Hepatocyte (in vitro differentiated cells): ENCODE data around the gene EDN1. TPM values are rescaled to one million over a fixed set of nuclear protein-coding genes. Genes with fewer than 3 reads are reported as not detected.

Source experiments
- DNase-seq: peaks from one replicate; pipeline ENCODE4 v3.0.0-alpha.2; 2016; ENCODE audit warnings: low spot score
- H2AFZ ChIP-seq: fragments of 200-600 bp; sonication (generic); 2 replicates; pipeline ENCODE4 v1.6.0; 2016; ENCODE audit warnings: antibody characterized with exemption, mild to moderate bottlenecking
- H3K27ac ChIP-seq: fragments of 200-600 bp; sonication (generic); 2 replicates; pipeline ENCODE4 v1.5.1; 2016; ENCODE audit warnings: mild to moderate bottlenecking
- H3K27me3 ChIP-seq: fragments of 200-600 bp; sonication (generic); 2 replicates; pipeline ENCODE4 v1.6.1; 2016
- H3K36me3 ChIP-seq: fragments of 200-600 bp; sonication (generic); replicated peaks from 2 replicates; pipeline ENCODE4 v1.5.1; 2016; ENCODE audit warnings: low read depth; ENCODE audit not compliant: insufficient read depth
- H3K4me1 ChIP-seq: fragments of 200-600 bp; sonication (generic); 2 replicates; pipeline ENCODE4 v1.5.1; 2016; ENCODE audit warnings: mild to moderate bottlenecking, moderate library complexity; ENCODE audit not compliant: insufficient read depth
- H3K4me2 ChIP-seq: fragments of 200-600 bp; sonication (generic); 2 replicates; pipeline ENCODE4 v1.6.0; 2016
- H3K4me3 ChIP-seq: fragments of 200-600 bp; sonication (generic); 2 replicates; pipeline ENCODE4 v1.5.1; 2016; ENCODE audit warnings: mild to moderate bottlenecking
- H3K79me2 ChIP-seq: fragments of 200-600 bp; sonication (generic); 2 replicates; pipeline ENCODE4 v1.6.0; 2017; ENCODE audit warnings: mild to moderate bottlenecking
- H3K9me2 ChIP-seq: fragments of 200-600 bp; sonication (generic); replicated peaks from 2 replicates; pipeline ENCODE4 v1.6.0; 2017; ENCODE audit warnings: mild to moderate bottlenecking; ENCODE audit not compliant: insufficient read depth
- H3K9me3 ChIP-seq: fragments of 200-600 bp; sonication (generic); 2 replicates; pipeline ENCODE4 v1.5.1; 2016; ENCODE audit warnings: low read depth, mild to moderate bottlenecking
- H4K20me1 ChIP-seq: fragments of 200-600 bp; sonication (generic); 2 replicates; pipeline ENCODE4 v1.6.0; 2016; ENCODE audit warnings: mild to moderate bottlenecking; ENCODE audit not compliant: insufficient read depth, poor library complexity, severe bottlenecking
- EZH2 ChIP-seq: fragments of 200-600 bp; sonication (generic); IDR thresholded peaks from 2 replicates; pipeline ENCODE4 v1.6.1; 2016; ENCODE audit warnings: antibody characterized with exemption, mild to moderate bottlenecking, borderline replicate concordance
- EZH2phosphoT487 ChIP-seq: fragments of 200-600 bp; sonication (generic); IDR thresholded peaks from one replicate; pipeline ENCODE4 v1.6.1; 2018; ENCODE audit warnings: antibody characterized with exemption, mild to moderate bottlenecking, low read depth, moderate library complexity; ENCODE audit not compliant: unreplicated experiment, severe bottlenecking
- WGBS: methylation state at CpG from one replicate; pipeline ENCODE4 v1.1.6; 2016; ENCODE audit warnings: low lambda C conversion rate; ENCODE audit errors: missing lambda C conversion rate; 5-methylcytosine and 5-hydroxymethylcytosine counted together
- polyA plus RNA-seq: library from polyadenylated mRNA; unstranded; fragments of >200 nt; fragmentation: Nextera tagmentation; extraction: Ambion mirVana; gene quantifications from 2 replicates; pipeline ENCODE4 v1.2.1, GENCODE V29; 2016
- total RNA-seq: library from RNA; depleted of rRNA; stranded (reverse); fragments of >200 nt; gene quantifications from 2 replicates; pipeline ENCODE4 v1.2.3, GENCODE V29; 2014
- TF ChIP-seq, protein P1 (sequence below): fragments of 200-600 bp; sonication (generic); IDR thresholded peaks from 2 replicates; pipeline ENCODE4 v1.5.1; 2016; ENCODE audit warnings: antibody characterized with exemption, mild to moderate bottlenecking; ENCODE audit not compliant: poor library complexity

Gene EDN1
- total and polyA plus RNA-seq, 2 experiments from 2014 or later, result 25.0 to 41.8 TPM

DNA sequence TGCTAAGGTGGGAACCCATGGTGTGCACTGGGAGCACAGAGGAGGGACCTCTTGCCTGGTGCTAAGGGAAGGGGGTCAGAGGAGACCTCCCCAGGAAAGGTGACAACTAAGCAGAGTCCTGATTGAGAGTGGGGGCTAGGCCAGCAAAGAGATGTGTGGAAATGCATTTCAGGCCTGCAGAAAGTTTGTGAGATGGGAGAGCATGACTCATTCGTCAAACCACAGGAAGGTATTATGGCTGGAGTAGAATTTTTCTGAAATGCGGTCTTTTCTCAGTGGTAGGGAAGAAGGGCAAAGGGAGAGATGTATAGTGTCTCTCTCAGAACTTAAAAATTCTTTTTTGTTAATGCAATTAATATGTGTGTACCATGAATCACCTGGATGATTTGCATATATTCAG, 23.6 kb upstream of the EDN1 start:
- TF ChIP-seq, protein P1, sequence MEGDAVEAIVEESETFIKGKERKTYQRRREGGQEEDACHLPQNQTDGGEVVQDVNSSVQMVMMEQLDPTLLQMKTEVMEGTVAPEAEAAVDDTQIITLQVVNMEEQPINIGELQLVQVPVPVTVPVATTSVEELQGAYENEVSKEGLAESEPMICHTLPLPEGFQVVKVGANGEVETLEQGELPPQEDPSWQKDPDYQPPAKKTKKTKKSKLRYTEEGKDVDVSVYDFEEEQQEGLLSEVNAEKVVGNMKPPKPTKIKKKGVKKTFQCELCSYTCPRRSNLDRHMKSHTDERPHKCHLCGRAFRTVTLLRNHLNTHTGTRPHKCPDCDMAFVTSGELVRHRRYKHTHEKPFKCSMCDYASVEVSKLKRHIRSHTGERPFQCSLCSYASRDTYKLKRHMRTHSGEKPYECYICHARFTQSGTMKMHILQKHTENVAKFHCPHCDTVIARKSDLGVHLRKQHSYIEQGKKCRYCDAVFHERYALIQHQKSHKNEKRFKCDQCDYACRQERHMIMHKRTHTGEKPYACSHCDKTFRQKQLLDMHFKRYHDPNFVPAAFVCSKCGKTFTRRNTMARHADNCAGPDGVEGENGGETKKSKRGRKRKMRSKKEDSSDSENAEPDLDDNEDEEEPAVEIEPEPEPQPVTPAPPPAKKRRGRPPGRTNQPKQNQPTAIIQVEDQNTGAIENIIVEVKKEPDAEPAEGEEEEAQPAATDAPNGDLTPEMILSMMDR, result no peak
- TF ChIP-seq EZH2phosphoT487 (no peak), EZH2 (no peak)
- peaks cover 5% of the 10 kb centered on the region for H3K9me3 ChIP-seq
- H3K27me3 ChIP-seq, result no peaks in the 10 kb centered on the region
- no peak overlapping the region for H3K4me2 ChIP-seq
- no peak overlapping the region for H2AFZ ChIP-seq
- no peaks in the 10 kb centered on the region for H3K79me2 ChIP-seq
- no peak overlapping the region for H3K4me3 ChIP-seq
- no peak for DNase-seq
- no peaks in the 10 kb centered on the region for H4K20me1 ChIP-seq
- H3K4me1 ChIP-seq, result peaks cover 6% of the 10 kb centered on the region
- no peaks in the 10 kb centered on the region for H3K9me2 ChIP-seq
- WGBS, result 77% methylated on average over 2 of the region's 2 CpGs
- H3K27ac ChIP-seq, result no peak overlapping the region
- H3K36me3 ChIP-seq, result no peaks in the 10 kb centered on the region

DNA sequence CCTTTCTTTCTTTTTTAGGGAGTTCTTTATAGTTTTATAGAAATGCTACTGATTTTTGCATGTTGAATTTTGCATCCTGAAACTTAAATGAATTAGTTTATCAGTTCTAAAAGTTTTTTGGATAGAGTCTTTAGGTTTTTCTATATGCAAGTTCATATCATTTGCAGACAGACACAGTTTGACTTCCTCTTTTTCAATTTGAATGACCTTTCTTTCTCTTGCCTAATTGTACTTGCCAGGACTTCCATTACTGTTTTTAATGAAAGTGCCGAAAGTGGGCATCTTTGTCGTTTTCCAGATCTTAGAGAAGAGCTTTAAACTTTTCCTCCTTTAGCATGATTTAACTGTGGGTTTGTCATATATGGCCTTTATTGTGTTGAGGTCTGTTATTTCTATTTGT, 21.1 kb upstream of the EDN1 start:
- no peaks in the 10 kb centered on the region for H3K79me2 ChIP-seq
- H3K4me2 ChIP-seq, result no peak overlapping the region
- no peak overlapping the region for H2AFZ ChIP-seq
- TF ChIP-seq EZH2phosphoT487, result no peak
- no peak for TF ChIP-seq EZH2
- TF ChIP-seq, protein P1, result no peak
- no peak overlapping the region for H3K4me3 ChIP-seq
- H3K9me2 ChIP-seq, result no peaks in the 10 kb centered on the region
- H3K27ac ChIP-seq, result no peak overlapping the region
- H3K36me3 ChIP-seq, result no peaks in the 10 kb centered on the region
- no peak for DNase-seq
- WGBS, result 83% methylated on average over 2 of the region's 2 CpGs
- H4K20me1 ChIP-seq, result no peaks in the 10 kb centered on the region
- H3K4me1 ChIP-seq, result no peaks in the 10 kb centered on the region
- no peaks in the 10 kb centered on the region for H3K27me3 ChIP-seq
- H3K9me3 ChIP-seq, result peaks cover 5% of the 10 kb centered on the region

DNA sequence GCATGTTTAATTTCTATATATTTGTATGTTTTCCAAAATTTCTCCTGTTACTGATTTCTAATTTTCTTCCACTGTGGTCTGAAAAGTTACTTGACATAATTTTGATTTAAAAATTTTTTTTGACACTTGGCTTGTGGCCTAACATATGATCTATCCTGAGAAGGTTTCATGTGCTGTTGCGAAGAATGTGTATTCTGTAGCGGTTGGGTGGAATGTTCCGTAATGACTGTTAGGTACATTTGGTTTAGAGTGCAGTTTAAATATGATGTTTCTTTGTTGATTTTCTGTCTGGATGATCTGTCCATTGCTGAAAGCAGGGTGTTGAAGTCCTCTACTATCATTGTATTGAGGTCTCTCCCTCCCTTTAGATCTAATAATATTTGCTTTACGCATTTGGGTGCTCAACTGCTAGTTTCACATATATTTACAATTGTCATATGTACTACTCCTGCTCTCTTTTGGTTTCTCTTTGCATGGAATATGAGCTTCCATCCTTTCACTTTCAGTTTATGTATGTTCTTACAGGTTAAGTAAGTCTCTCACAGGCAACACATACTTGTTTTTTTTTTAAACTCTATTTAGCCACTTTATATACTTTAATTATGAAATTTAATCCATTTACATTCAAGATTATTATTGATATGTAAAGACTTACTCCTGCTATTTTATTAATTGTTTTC, 19.5 kb upstream of the EDN1 start:
- Histone ChIP-seq H3K79me2 (no peaks in the 10 kb centered on the region), H4K20me1 (no peaks in the 10 kb centered on the region), H3K4me2 (no peak overlapping the region), H2AFZ (no peak overlapping the region), H3K4me1 (no peaks in the 10 kb centered on the region), H3K27ac (no peak overlapping the region), H3K9me2 (no peaks in the 10 kb centered on the region), H3K9me3 (peaks cover 5% of the 10 kb centered on the region), H3K36me3 (no peaks in the 10 kb centered on the region), H3K4me3 (no peak overlapping the region), H3K27me3 (no peaks in the 10 kb centered on the region)
- WGBS, result 93% methylated on average over 4 of the region's 4 CpGs
- DNase-seq, result no peak
- TF ChIP-seq EZH2phosphoT487, result no peak
- TF ChIP-seq, protein P1, result no peak
- no peak for TF ChIP-seq EZH2

DNA sequence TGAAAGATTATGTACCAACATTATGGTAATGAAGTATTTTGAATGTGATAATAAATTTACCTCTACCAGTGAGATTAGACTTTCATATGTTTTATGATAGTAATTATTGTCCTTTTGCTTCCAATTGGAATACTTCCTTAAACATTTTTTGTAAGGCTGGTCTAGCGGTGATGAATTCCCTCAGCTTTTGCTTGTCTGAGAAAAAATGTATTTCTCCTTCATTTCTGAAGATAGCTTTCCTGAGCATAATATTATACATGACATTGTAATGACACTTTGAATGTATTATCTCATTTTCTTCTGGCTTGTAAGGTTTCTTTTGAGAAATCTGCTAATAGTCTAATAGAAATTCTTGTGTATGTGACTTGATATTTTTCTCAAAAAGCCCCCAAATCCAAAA, 18.6 kb upstream of the EDN1 start:
- no peak overlapping the region for H3K4me3 ChIP-seq
- H4K20me1 ChIP-seq, result no peaks in the 10 kb centered on the region
- no peaks in the 10 kb centered on the region for H3K79me2 ChIP-seq
- 96% methylated on average over 1 of the region's 1 CpG for WGBS
- H3K27ac ChIP-seq, result no peak overlapping the region
- DNase-seq, result no peak
- TF ChIP-seq, protein P1, result no peak
- no peak for TF ChIP-seq EZH2
- TF ChIP-seq EZH2phosphoT487, result no peak
- H3K36me3 ChIP-seq, result no peaks in the 10 kb centered on the region
- H3K27me3 ChIP-seq, result no peaks in the 10 kb centered on the region
- H3K4me2 ChIP-seq, result no peak overlapping the region
- H2AFZ ChIP-seq, result no peak overlapping the region
- H3K4me1 ChIP-seq, result no peaks in the 10 kb centered on the region
- no peaks in the 10 kb centered on the region for H3K9me2 ChIP-seq
- peaks cover 5% of the 10 kb centered on the region for H3K9me3 ChIP-seq
